Chondrocyte (in vitro differentiated cells): Measurements from ENCODE around the gene CCDC200. TPM values are rescaled to one million over a fixed set of nuclear protein-coding genes. Genes with fewer than 3 reads are reported as not detected.
"Not testable (repeated sequence)": the region's sequence is repeated elsewhere in the genome, so short reads cannot be mapped to it uniquely, and the experiment has no call there.

ENCODE experiments used
- DNase-seq: peaks from one replicate; pipeline ENCODE4 v3.0.0; 2021; ENCODE audit warnings: mixed read lengths, low spot score
- H3K27ac Mint-ChIP-seq: one replicate; pipeline ENCODE4 v1.8.0; 2021; ENCODE audit warnings: mild to moderate bottlenecking, moderate library complexity, mixed read lengths; ENCODE audit not compliant: unreplicated experiment
- H3K27me3 Mint-ChIP-seq: 2 replicates; pipeline ENCODE4 v1.8.0; 2021; ENCODE audit warnings: low read depth, mixed read lengths
- H3K36me3 Mint-ChIP-seq: 2 replicates; pipeline ENCODE4 v1.8.0; 2021; ENCODE audit warnings: low read depth, mixed read lengths
- H3K4me1 Mint-ChIP-seq: 2 replicates; pipeline ENCODE4 v1.8.0; 2021; ENCODE audit warnings: low read depth, mild to moderate bottlenecking, mixed read lengths
- H3K4me3 Mint-ChIP-seq: one replicate; pipeline ENCODE4 v1.8.0; 2021; ENCODE audit warnings: mild to moderate bottlenecking, moderate library complexity, mixed read lengths; ENCODE audit not compliant: unreplicated experiment
- H3K9me3 Mint-ChIP-seq: 2 replicates; pipeline ENCODE4 v1.8.0; 2021; ENCODE audit warnings: low read depth, mixed read lengths
- CTCF ChIP-seq: fragments of 200-600 bp; sonication (generic); IDR thresholded peaks from 2 replicates; pipeline ENCODE4 v1.5.0; 2021; ENCODE audit warnings: antibody characterized with exemption, mild to moderate bottlenecking, moderate library complexity
- total RNA-seq: library from RNA; stranded (reverse); gene quantifications from 3 replicates; pipeline ENCODE4 v1.2.1, GENCODE V29; 2021

Gene CCDC200
- total RNA-seq, 1 donor from 2014 or later = not detected

GRCh38 chr17:43200127-43200526, 28.3 kb downstream of the CCDC200 start:
- DNase-seq = no peak
- Mint-ChIP-seq H3K36me3 (peaks cover 40% of the 10 kb centered on the region), H3K4me3 (no peak overlapping the region), H3K27ac (no peak overlapping the region), H3K4me1 (no peaks in the 10 kb centered on the region), H3K9me3 (no peaks in the 10 kb centered on the region), H3K27me3 (no peaks in the 10 kb centered on the region)
- no peak for TF ChIP-seq CTCF

- Mint-ChIP-seq H3K4me1 (no peaks in the 10 kb centered on the region), H3K27me3 (no peaks in the 10 kb centered on the region), H3K27ac (no peak overlapping the region), H3K9me3 (no peaks in the 10 kb centered on the region), H3K36me3 (peaks cover 44% of the 10 kb centered on the region), H3K4me3 (no peak overlapping the region)
- no peak for DNase-seq
- TF ChIP-seq CTCF = no peak
These were observed 28.8 kb downstream of the CCDC200 start for GRCh38 chr17:43199633-43200032.

GRCh38 chr17:43193251-43193650, 35.2 kb downstream of the CCDC200 start:
- Mint-ChIP-seq H3K4me3 (no peak overlapping the region), H3K27me3 (no peaks in the 10 kb centered on the region), H3K9me3 (no peaks in the 10 kb centered on the region), H3K27ac (no peak overlapping the region), H3K4me1 (no peaks in the 10 kb centered on the region), H3K36me3 (peaks cover 53% of the 10 kb centered on the region)
- TF ChIP-seq CTCF = no peak
- no peak for DNase-seq

- not testable (repeated sequence) for DNase-seq, H3K4me1 Mint-ChIP-seq, H3K9me3 Mint-ChIP-seq, H3K27ac Mint-ChIP-seq, H3K27me3 Mint-ChIP-seq, H3K4me3 Mint-ChIP-seq
- H3K36me3 Mint-ChIP-seq = peaks cover 26% of the 10 kb centered on the region
These were observed 41.8 kb downstream of the CCDC200 start for GRCh38 chr17:43186656-43187055.

- Mint-ChIP-seq H3K27ac (no peak overlapping the region), H3K9me3 (no peaks in the 10 kb centered on the region), H3K36me3 (peaks cover 9% of the 10 kb centered on the region), H3K4me3 (no peak overlapping the region), H3K27me3 (no peaks in the 10 kb centered on the region), H3K4me1 (no peaks in the 10 kb centered on the region)
- no peak for DNase-seq
- TF ChIP-seq CTCF = no peak
These were observed 44.5 kb downstream of the CCDC200 start for GRCh38 chr17:43183921-43184320.

GRCh38 chr17:43176119-43176570, 52.3 kb downstream of the CCDC200 start:
- peaks cover 2% of the 10 kb centered on the region for H3K9me3 Mint-ChIP-seq
- H3K4me1 Mint-ChIP-seq = peaks cover 27% of the 10 kb centered on the region
- H3K36me3 Mint-ChIP-seq = peaks cover 19% of the 10 kb centered on the region
- no peak for DNase-seq
- H3K27ac Mint-ChIP-seq = peak overlapping the region; percentile 98
- H3K4me3 Mint-ChIP-seq = peak overlapping the region; percentile 57
- no peaks in the 10 kb centered on the region for H3K27me3 Mint-ChIP-seq
- no peak for TF ChIP-seq CTCF
